Colonic mucosa (tissue), 4 donors: ENCODE data around the gene RRP9. TPM values are rescaled to one million over a fixed set of nuclear protein-coding genes. Genes with fewer than 3 reads are reported as not detected.

ENCODE experiments used
- DNase-seq: peaks from one replicate; pipeline ENCODE4 v3.0.0-alpha.2; 2020
- H3K27ac ChIP-seq: fragments of 200-600 bp; one replicate; pipeline ENCODE4 v1.8.0; 2021
- H3K27me3 ChIP-seq: fragments of 200-600 bp; one replicate; pipeline ENCODE4 v1.8.0; 2021
- H3K36me3 ChIP-seq: fragments of 200-600 bp; one replicate; pipeline ENCODE4 v1.8.0; 2021
- H3K4me1 ChIP-seq: fragments of 200-600 bp; one replicate; pipeline ENCODE4 v1.8.0; 2021; ENCODE audit warnings: mild to moderate bottlenecking
- H3K4me3 ChIP-seq: fragments of 200-600 bp; one replicate; pipeline ENCODE4 v1.8.0; 2021
- H3K9ac ChIP-seq, 2 donors: one replicate each; pipeline ENCODE4 v1.7.0; 2013; ENCODE audit warnings: control low read depth in 2 of 2, low read depth in 2 of 2, low read length in 2 of 2
- H3K9me3 ChIP-seq: fragments of 200-600 bp; one replicate; pipeline ENCODE4 v1.8.0; 2021
- intact Hi-C: fragments of 100-400 bp; cut with DNase I; formaldehyde crosslinking; loops from one replicate; pipeline ENCODE4 v1.14.1; 2022
- total RNA-seq, 2 donors: library from RNA; stranded (reverse); fragmentation: NEBNext Ultra II Directional in 1 of 2; extraction: Animal tissue kit (Norgen Biotek cat#: 25700) in 1 of 2; gene quantifications; one replicate each; pipeline ENCODE4 v1.2.1, GENCODE V29; 2021
- TF ChIP-seq, protein P1 (sequence below): fragments of 200-600 bp; IDR thresholded peaks from one replicate; pipeline ENCODE4 v1.8.0; 2022; ENCODE audit warnings: antibody characterized with exemption, mild to moderate bottlenecking
- donor health status: healthy.
- donor health status: DM: no; HTN: no; CAD: no.
- donor health status: DM: no; HTN: no; CAD: no.

Gene RRP9
- total RNA-seq, 2 donors from 2014 or later = 9.6 to 24.7 TPM

DNA sequence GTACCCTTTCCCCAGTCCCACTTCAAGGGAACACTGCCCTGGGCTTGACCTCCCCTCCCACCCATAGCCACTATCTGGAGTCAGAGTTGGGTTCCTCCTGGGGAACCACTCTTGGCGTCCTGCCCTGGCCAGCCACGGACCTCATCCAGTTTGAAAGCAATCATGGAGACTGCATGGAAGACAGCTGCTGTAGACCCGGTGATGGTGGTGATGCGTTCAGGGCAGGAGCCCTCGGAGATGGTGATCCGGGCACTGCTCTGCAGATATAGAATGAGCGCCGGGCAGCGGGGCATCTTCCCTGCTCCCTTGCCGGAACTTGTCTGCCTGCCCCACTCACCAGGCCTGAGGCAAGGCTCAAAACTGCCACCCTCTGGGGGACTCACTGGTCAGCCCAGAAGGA is 18.7 kb upstream of the RRP9 start:
- TF ChIP-seq, protein P1, sequence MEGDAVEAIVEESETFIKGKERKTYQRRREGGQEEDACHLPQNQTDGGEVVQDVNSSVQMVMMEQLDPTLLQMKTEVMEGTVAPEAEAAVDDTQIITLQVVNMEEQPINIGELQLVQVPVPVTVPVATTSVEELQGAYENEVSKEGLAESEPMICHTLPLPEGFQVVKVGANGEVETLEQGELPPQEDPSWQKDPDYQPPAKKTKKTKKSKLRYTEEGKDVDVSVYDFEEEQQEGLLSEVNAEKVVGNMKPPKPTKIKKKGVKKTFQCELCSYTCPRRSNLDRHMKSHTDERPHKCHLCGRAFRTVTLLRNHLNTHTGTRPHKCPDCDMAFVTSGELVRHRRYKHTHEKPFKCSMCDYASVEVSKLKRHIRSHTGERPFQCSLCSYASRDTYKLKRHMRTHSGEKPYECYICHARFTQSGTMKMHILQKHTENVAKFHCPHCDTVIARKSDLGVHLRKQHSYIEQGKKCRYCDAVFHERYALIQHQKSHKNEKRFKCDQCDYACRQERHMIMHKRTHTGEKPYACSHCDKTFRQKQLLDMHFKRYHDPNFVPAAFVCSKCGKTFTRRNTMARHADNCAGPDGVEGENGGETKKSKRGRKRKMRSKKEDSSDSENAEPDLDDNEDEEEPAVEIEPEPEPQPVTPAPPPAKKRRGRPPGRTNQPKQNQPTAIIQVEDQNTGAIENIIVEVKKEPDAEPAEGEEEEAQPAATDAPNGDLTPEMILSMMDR = no peak
- H3K9me3 ChIP-seq = no peaks in the 10 kb centered on the region
- no peak overlapping the region for H3K4me3 ChIP-seq
- no peaks in the 10 kb centered on the region for H3K36me3 ChIP-seq
- H3K27ac ChIP-seq = no peak overlapping the region
- no peak for DNase-seq
- peaks cover 6% of the 10 kb centered on the region for H3K4me1 ChIP-seq
- intact Hi-C loops = no loop called here
- H3K27me3 ChIP-seq = no peaks in the 10 kb centered on the region
- H3K9ac ChIP-seq = no peak overlapping the region

DNA sequence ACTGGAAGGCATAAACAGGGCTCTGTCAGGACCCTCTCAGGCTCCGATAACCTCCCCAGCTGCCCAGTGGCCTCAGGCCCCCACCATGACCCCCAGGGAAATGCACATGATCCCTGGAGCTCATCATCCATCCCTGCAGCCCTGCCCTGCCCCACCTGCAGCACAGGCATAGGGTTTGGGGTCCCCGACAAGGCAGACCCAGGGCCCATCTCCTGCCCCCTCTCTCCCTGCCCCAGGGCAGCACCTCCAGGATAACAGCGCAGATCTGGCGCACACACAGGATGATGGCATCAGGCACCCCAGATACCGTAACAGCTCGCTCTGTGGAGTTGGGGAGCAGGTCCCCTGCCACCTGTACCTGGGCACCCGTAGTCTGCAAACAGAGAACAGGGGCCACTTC is 17.9 kb upstream of the RRP9 start:
- H3K4me1 ChIP-seq = peaks cover 6% of the 10 kb centered on the region
- intact Hi-C loops = no loop called here
- no peaks in the 10 kb centered on the region for H3K9me3 ChIP-seq
- no peak for DNase-seq
- H3K27me3 ChIP-seq = no peaks in the 10 kb centered on the region
- TF ChIP-seq, protein P1 = no peak
- no peaks in the 10 kb centered on the region for H3K36me3 ChIP-seq
- H3K4me3 ChIP-seq = no peak overlapping the region
- no peak overlapping the region for H3K9ac ChIP-seq
- H3K27ac ChIP-seq = no peak overlapping the region

DNA sequence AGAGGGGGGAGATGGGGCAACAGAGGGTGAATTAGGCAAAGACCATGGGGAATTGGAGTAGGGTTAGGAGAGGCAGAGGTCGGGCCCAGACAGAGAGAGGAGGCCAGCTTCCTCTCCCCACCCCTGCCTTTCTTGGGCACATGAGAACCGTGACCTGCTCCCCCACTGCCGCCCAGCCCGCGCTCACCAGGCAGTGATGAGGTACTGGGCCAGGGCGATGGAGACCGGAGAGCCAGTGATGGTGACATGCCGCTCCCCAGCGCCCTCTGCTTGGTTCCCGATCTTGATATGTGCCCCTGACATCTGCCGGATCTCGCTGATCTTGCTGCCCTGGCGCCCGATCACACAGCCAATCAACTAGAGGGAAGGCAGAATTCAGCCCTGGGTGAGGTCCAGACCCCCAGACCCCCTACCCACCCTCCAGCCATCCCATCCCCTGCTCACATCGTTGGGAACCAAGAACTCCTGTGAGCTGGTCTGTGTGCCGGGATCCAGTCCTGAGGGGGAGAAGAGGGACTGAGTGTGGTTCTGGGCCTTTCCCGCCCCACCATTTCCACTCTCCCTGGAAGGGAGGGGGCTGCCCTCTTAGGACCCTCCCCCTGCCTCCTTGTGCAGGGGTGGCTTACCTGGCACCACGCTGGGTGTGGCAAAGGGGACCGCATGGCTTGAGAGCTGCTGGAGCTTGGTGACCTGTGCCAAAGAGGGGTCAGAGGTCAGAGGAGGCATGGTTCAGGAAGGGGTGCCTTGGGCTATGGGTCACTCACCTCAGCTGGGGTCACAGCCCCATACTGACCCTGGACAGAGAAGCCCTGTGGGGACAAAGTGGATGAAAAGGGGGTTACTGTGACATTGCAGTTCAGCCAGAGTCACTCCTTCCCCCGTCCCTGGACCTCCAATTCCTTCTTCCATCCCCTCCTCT is 17.2 kb upstream of the RRP9 start:
- no peak overlapping the region for H3K4me3 ChIP-seq
- peaks cover 6% of the 10 kb centered on the region for H3K4me1 ChIP-seq
- H3K36me3 ChIP-seq = no peaks in the 10 kb centered on the region
- no peak for DNase-seq
- intact Hi-C loops = no loop called here
- H3K9me3 ChIP-seq = no peaks in the 10 kb centered on the region
- TF ChIP-seq, protein P1 = no peak
- no peak overlapping the region for H3K9ac ChIP-seq
- H3K27ac ChIP-seq = no peak overlapping the region
- H3K27me3 ChIP-seq = no peaks in the 10 kb centered on the region

GRCh38 chr3:51957520-51958205 is 16.0 kb upstream of the RRP9 start:
- no peaks in the 10 kb centered on the region for H3K36me3 ChIP-seq
- intact Hi-C loops = no loop called here
- no peak overlapping the region for H3K9ac ChIP-seq
- no peak for DNase-seq
- H3K4me3 ChIP-seq = no peak overlapping the region
- H3K27ac ChIP-seq = no peak overlapping the region
- H3K4me1 ChIP-seq = peaks cover 6% of the 10 kb centered on the region
- no peaks in the 10 kb centered on the region for H3K9me3 ChIP-seq
- no peaks in the 10 kb centered on the region for H3K27me3 ChIP-seq
- TF ChIP-seq, protein P1 = no peak

DNA sequence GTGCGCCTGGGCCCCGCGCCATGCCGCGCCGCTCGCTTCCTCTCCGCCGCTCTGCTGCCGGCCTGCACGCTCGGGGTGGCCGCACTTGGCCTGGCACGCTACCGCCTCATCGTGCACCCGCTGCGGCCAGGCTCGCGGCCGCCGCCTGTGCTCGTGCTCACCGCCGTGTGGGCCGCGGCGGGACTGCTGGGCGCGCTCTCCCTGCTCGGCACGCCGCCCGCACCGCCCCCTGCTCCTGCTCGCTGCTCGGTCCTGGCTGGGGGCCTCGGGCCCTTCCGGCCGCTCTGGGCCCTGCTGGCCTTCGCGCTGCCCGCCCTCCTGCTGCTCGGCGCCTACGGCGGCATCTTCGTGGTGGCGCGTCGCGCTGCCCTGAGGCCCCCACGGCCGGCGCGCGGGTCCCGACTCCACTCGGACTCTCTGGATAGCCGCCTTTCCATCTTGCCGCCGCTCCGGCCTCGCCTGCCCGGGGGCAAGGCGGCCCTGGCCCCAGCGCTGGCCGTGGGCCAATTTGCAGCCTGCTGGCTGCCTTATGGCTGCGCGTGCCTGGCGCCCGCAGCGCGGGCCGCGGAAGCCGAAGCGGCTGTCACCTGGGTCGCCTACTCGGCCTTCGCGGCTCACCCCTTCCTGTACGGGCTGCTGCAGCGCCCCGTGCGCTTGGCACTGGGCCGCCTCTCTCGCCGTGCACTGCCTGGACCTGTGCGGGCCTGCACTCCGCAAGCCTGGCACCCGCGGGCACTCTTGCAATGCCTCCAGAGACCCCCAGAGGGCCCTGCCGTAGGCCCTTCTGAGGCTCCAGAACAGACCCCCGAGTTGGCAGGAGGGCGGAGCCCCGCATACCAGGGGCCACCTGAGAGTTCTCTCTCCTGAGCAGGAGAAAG is 14.4 kb upstream of the RRP9 start:
- Histone ChIP-seq H3K4me3 (peak overlapping the region; percentile 32), H3K4me1 (peaks cover 6% of the 10 kb centered on the region), H3K9ac (peak overlapping the region; percentile 53 to 67), H3K27me3 (no peaks in the 10 kb centered on the region), H3K9me3 (no peaks in the 10 kb centered on the region), H3K27ac (no peak overlapping the region), H3K36me3 (no peaks in the 10 kb centered on the region)
- TF ChIP-seq, protein P1 = no peak
- DNase-seq = no peak
- intact Hi-C loops = no loop called here
